Erythroblast (primary cell): ENCODE results near the gene TXNRD3.

Experiments used
- DNase-seq, 2 experiments: peaks; one replicate each; lab custom pipeline; 2025; lab: John Stamatoyannopoulos, UW
- GATA1 ChIP-seq: IDR thresholded peaks from 2 replicates; pipeline ENCODE4 v1.6.1; 2011; ENCODE audit warnings: low read depth, mild to moderate bottlenecking, control low read depth, low read length, moderate library complexity
- POLR2A ChIP-seq: IDR thresholded peaks from 2 replicates; pipeline ENCODE4 v1.6.1; 2011; ENCODE audit warnings: mild to moderate bottlenecking, low read length

Gene TXNRD3

GRCh38 chr3:126665959-126666657 lies 11.2 kb upstream of the TXNRD3 start:
- TF ChIP-seq GATA1 = no peak
- TF ChIP-seq POLR2A = no peak
- no peak for DNase-seq

- no peak for TF ChIP-seq GATA1
- no peak for TF ChIP-seq POLR2A
- no peak for DNase-seq
Observed at GRCh38 chr3:126665221-126665936, 10.5 kb upstream of the TXNRD3 start.

- DNase-seq = no peak
- TF ChIP-seq GATA1 (no peak), POLR2A (no peak)
Observed at GRCh38 chr3:126664591-126665214, 9.8 kb upstream of the TXNRD3 start.

- no peak for TF ChIP-seq GATA1
- no peak for TF ChIP-seq POLR2A
- DNase-seq = no peak
Observed at GRCh38 chr3:126663750-126664149, 8.8 kb upstream of the TXNRD3 start.

- TF ChIP-seq POLR2A = no peak
- TF ChIP-seq GATA1 = no peak
Observed at GRCh38 chr3:126663257-126663656, 8.3 kb upstream of the TXNRD3 start.

DNA sequence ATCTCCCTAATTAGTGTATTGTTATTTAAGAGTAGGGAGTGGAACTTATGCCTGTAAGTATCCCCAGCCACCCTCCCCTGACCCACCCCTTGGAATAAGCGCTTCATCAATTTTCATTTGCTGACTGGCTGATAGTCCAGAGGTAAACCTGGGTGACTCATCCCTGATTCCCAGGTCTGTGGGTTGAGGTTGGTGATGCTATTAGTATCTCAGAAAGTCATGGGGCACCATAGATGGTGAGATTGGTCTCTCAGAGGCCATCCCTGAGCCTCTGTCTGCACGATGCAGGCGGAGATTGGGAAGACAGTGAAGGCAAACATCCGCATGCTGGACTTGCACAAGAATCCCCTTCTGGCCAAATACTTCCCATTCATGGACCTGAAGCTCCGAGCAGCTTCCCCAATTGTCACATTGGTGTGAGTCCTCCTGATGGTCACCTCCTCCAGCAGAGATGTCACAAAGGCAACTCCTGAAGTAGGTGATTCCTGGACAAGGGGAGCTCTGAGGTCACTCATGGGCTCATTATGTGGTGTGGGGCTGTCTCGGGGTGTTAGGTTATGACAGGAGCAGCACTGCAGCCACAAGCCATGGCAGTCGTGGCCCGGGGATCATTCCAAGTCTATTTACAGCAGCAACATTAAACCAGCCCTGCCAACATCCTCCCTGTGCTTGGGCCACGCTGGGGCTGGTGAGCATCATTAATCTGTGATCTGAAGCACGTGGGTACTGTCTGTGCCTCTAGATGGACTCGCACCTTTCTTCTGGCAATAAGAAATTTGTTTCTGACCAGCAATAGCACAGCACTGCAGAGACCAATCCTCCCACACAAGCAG lies 6.8 kb upstream of the TXNRD3 start:
- TF ChIP-seq GATA1 = no peak
- TF ChIP-seq POLR2A = no peak
- no peak for DNase-seq

More at GRCh38 chr3:126663257-126663656, 8.3 kb upstream of the TXNRD3 start:
- DNase-seq = no peak

GRCh38 chr3:126659915-126660886 lies 5.3 kb upstream of the TXNRD3 start:
- no peak for DNase-seq
- TF ChIP-seq POLR2A = no peak
- TF ChIP-seq GATA1 = no peak

GRCh38 chr3:126658584-126658983 lies 3.7 kb upstream of the TXNRD3 start:
- TF ChIP-seq POLR2A (no peak), GATA1 (no peak)
- DNase-seq = no peak

DNA sequence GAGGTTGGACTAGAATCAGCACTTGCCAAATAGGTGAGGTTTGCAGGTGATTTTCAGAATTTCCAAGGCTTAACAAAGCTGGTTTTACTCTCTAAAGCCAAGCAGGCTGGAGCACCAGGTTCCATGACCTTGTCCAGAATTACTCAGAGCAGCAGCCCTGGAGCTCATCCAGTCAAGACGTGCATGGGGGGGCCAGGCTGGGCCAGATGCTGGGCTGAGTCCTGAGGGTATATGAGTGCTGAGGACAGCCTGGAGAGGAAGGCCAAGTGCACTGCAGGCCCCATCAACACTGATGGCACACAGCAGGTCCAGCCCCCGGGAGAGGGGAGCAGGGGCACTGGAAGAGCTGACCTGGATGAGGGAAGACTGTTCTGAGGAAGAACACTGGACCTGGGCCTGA lies 3.0 kb upstream of the TXNRD3 start:
- no peak for TF ChIP-seq GATA1
- TF ChIP-seq POLR2A = no peak
- DNase-seq = no peak

GRCh38 chr3:126656371-126657134 lies 1.6 kb upstream of the TXNRD3 start:
- TF ChIP-seq GATA1 = no peak
- no peak for DNase-seq

DNA sequence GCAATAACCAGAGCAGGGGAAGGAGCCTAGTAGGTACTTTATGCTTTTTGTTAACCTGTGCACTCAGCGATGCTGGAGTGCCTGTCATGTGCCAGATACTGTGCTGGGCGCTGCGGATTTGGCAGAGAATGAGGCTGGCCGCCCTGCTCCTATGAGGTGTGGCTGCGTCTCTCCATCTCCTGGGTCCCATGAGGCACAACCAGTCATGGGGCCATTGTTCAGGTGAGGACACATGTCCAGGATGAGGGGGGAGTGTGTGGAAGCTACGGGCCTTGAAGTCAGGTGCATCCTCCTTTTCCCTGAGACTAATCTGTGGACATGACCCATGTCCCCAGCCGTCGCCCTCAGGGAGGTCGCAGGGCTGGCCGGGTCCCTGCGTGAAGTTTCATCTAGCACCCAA lies 963 bp upstream of the TXNRD3 start:
- no peak for DNase-seq
- TF ChIP-seq GATA1 (no peak), POLR2A (no peak)
